HS-27A (cell line): ENCODE data around the gene NPC1.

ENCODE experiments used
- DNase-seq: peaks from one replicate; pipeline ENCODE4 v3.0.0-alpha.2; 2012; ENCODE audit warnings: low read depth, missing footprints

Gene NPC1

GRCh38 chr18:23548275-23548674 lies 38.0 kb downstream of the NPC1 start:
- DNase-seq: no peak

DNA sequence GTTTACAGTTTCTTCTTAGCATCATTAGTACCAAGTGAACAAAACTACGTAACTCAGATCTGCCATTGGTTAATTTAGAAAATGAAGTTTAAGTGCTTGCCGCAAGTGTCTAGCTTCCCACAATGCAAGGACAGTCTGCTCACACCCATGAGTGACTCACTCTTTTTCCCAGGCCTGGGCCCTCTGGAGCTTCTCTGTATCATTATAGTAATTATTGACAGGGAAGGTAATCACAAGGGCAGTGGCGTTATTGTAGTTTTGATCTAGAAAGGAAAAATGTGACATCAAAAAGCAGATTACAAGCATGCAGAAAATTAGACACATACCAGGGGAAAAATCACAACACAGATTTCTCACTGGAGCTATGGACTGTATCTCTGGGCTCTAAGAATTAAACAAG lies 38.5 kb downstream of the NPC1 start:
- DNase-seq: no peak

DNA sequence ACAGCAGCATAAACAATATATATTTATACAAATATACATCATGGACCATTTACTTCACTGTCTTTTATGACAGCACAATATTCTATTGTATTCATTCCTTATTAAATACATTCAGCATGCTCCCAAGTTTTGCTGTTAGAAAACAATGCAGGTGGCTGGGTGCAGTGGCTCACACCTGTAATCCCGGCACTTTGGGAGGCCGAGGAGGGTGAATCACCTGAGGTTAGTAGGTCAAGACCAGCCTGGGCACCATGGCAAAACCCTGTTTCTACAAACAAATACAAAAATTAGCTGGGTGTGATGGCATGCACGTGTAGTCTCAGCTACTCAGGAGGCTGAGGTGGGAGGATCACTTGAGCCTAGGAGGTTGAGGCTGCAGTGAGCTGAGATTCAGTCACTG lies 39.0 kb downstream of the NPC1 start:
- no peak for DNase-seq

DNA sequence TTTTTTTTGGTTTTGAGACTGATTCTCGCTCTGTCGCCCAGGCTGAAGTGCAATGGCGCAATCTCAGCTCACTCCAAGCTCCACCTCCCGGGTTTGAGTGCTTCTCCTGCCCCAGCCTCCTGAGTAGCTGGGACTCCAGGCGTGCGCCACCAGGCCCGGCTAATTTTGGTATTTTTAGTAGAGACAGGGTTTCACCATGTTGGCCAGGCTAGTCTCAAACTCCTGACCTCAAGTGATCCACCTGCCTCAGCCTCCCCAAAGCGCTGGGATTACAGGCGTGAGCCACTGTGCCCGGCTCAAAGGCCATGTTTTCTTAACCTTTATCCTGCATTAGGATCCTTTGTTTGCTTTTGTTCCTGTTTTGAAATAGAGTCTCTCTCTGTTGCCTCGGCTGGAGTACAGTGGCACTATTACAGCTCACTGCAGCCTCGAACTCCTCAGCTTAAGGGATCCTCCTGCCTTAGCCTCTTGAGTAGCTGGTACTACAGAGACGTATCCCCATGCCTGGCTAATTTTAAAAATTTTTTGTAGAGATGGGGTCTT lies 41.0 kb downstream of the NPC1 start:
- DNase-seq: no peak

DNA sequence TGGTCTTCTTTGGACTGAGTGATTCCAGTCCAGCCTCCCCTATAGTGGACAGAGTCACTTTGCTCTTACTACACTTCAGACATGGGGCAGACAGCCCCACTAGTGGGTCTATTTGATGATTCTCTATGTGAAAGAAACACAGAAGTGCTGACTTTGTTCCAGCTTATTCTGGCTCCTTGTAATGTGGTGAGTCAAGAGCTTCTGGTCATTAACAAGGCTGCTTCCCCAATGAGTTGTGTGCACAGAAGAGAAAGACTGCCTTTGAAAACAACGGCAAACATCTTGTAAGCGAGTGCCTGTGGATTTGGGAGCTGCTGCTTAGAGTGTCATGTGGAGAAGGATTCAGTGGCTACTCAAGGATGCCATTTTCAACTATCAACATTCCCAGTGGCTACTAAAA lies 43.8 kb downstream of the NPC1 start:
- no peak for DNase-seq

GRCh38 chr18:23541349-23542093 lies 44.8 kb downstream of the NPC1 start:
- no peak for DNase-seq

DNA sequence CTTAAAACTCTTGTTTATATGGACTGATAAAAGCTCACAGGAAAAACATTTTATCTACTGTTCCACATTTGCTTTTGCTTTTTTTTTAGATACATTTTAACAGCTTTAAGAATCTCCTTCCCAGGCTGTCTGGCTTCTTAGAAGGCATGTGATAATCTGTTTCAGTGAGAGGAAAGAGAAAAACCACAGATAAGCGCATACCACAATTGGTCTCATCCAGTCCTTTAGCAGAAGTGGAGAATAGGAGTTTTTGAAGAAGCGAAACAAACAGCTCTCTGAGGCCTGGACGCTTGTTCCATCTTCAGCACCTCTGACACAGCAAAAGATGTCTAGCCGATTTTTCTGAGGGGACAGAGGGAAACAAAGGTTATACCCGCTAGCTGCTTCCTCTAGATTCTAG lies 45.4 kb downstream of the NPC1 start:
- DNase-seq: no peak

DNA sequence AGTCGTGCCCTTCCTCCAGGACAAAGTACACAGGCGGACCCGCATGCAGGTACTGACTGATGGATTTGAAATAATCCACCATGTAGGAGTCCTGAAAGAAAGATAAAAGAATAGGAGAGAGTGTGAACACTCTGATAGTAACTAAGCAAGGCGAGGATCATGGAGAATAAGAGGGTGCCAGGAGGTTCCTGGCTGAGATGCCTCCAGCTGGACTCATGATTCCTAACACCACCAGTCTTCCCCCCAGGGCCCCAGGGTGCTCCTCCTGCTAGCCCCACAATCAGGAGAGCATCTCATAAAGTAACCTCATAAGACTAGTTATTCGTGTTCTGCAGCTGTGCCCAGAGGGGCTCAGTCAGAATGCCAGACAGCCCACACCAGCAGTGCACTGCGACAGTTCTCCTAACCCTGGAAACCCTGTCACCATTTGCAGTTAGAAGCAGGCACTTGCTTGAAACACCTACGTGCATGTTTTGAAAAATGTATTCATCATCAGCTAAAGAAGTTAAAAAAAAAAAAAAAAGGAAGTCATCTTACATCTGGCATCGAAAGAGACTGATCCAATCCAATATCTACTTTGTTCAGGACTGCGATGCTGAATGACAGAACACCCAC lies 46.3 kb downstream of the NPC1 start:
- no peak for DNase-seq

GRCh38 chr18:23539296-23539695 lies 47.0 kb downstream of the NPC1 start:
- no peak for DNase-seq

DNA sequence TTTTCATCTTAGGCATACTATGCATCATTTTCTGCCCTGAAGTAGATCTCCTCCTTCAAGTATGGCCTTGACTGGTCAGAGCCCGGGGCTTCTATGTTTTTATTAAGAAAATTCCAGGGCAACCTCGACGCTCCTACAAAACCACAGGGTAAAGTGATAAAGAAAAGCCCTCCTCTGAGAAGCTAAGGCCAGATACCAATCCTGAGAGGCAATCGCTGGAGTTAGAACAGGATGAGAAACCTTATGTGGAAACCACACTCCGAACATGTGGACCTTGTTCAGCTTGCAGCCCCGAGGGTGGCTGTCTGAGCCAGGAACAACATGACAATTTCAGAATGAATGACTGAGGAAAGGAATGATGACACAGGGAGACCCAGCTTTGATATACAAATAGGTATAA lies 47.4 kb downstream of the NPC1 start:
- DNase-seq: no peak

DNA sequence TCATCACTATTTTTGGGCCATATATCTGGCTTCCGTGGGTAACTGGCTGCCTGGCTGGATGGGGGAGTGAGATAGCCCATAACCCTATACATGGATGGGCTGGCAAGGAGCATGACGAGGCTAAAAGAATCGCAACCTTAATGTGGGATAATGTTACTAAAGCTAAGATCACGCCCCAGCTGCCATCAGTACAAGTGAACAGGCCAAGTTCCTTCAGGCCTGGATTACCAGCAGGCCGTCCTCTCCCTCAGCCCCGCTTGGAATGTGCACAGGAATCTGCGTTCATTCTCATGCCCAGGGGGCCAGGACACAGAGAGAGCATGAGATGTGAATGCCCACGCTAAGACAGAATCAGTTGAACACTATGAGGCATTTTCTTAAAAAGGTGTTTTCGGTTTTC lies 48.3 kb downstream of the NPC1 start:
- no peak for DNase-seq

- no peak for DNase-seq
Observed at GRCh38 chr18:23537274-23537673, 49.0 kb downstream of the NPC1 start.

DNA sequence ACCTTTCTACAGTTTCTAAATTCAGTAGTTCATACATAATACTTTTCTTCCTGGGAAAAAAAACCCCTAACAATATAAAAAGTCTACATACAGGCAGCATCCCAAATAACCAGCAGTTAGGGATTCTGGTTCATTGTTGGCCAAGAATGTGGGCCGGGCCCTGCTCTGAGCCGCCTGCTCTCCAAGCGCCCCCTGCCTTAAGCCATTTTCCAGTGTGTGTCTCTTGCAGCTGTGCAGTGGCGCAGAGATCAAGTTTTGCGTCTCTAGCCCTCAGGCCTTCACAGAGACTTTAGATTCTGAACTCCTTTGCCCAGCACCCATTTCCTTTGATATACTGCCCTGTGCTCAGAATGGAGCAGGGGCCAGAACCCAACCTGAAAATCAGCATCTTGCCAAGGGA lies 50.1 kb downstream of the NPC1 start:
- no peak for DNase-seq

DNA sequence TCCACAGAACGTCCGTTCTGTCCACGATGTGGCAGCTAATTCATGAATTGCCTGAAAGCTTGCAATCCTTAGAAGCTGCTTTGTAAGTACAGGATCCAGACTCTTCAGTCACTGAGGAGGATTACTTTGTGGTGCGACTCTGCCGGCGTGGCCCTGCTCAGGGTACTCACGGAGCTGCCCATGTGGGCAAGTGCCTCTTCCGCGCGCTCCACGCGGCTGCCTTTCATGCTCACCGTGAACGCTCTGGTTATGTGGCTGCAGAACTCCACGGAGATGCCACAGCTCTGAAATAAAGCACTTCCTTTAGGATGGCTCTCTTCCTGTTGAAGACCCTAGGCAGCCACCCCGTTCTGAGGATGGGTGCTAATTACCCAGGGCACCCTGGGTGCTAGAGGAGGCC lies 52.0 kb downstream of the NPC1 start:
- DNase-seq: no peak

GRCh38 chr18:23532848-23533247 lies 53.5 kb downstream of the NPC1 start:
- DNase-seq: no peak

- no peak for DNase-seq
Observed at GRCh38 chr18:23531912-23532311, 54.4 kb downstream of the NPC1 start.

- DNase-seq: no peak
Observed at GRCh38 chr18:23530195-23530594, 56.1 kb downstream of the NPC1 start.

DNA sequence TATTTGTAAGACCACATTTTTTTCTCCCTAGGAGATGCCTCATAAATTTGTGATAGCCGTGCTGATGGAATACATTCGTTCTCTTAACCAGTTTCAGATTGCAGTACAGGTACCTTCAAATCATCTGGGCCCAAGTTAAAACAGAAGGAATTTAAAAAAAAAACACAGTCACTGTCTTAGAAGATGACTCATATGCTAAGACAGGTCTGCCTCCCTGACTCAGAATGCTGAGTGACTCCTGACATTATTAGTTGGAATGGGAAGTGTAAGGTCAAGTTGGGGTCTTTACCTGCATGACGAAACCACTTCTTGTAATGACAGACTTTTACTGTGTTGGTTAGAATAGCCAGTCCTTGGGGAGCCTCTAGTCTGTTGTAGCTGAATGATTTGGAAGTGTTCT lies 56.7 kb downstream of the NPC1 start:
- DNase-seq: no peak

DNA sequence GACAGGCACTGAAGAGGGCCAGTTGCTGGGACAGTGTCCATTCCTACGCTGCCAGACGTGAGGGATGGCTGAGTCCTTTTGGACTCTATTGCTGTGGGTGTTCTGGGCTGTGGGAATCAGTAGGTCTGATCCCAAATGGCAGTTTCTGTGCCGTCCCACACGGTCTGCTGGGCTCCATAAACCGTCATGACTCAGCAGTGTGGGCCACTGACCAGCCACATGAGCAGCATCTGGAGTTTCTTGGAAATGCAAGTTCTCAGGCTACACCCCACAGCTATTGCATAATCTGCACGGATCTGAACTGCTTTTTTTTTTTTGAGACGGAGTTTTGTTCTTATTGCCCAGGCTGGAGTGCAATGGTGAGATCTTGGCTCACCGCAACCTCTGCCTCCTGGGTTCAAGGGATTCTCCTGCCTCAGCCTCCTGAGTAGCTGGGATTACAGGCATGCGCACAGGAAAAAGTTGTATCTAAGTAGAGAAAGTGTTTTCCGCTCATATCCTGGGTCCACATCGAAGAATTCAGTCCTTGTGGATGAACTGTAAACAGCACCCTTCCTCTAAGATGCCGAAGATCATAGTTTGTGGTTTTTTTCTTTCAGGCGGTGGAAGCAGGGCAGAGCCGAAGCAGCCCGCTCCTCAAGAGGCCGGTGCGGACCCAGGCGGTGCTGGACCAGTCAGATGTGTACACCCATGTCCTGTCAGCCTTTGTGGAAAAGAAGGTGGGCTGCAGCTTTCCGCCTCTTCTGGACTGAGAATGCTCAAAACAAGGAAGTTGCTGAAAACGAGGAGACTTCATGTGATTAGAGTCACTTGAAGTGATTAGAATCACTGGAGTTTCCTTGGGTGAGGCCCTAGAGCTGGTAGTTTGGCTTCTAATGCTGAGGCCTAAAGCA lies 57.5 kb downstream of the NPC1 start:
- no peak for DNase-seq

DNA sequence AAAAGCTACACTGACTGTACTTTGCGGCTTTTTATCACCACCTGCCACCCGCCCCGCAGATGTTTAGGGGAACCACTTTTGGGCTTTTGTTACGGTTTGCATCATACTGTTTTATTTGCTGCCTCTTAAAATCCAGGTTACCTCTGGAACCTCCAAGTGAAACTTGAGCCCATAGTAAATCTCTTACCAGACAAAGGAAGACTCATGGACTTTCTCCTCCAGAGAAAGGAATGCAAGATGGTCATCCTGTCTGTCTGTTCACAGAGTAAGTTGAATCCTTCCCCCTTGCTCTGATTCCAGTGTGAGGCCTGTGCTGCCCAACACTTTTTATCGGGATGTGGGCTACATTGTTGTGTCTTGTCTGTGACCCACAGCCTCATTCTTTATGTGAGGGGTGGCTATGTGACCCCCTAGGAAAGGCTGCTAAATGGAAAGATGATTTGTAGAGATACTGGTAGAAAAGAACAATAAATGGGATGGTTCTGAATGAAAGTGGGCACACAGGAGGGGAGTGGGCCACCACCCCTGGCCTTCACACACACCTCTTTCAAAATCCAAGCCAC lies 59.7 kb downstream of the NPC1 start:
- no peak for DNase-seq

DNA sequence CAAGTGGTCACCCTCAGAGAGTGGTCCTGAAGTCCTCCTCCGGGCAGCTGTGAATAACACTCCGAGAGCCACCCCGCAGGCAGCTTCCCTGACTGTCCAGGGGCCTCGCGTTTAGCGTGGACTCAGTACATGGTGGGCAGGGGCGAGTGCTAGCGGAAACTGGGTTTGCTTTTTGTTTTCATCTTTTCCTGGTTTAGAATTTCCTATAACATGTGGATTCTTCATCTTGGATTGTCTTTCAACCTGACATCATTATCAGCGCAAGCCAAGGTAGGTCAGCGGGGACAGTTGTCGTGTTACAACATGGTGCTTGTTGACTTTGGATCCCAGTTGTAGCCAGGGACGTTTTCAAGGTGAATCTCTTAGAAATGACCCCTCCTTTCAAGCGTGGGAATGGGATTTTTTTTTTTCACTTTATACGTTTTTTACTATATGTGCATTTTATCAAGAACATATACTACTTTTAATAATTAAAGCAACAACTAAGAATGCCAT lies 62.0 kb downstream of the NPC1 start:
- DNase-seq: no peak
